H1 (cell line): ENCODE data around the gene NEGR1.

Experiments used
- BACH1 ChIP-seq: IDR thresholded peaks from 2 replicates; pipeline ENCODE4 v1.6.1; 2012; ENCODE audit warnings: low read length, improper control_type of control experiment
- CBX5 ChIP-seq: fragments of 300-800, 300-1000 bp; sonication (generic); IDR thresholded peaks from 2 replicates; pipeline ENCODE4 v1.7.1; 2016; ENCODE audit warnings: antibody characterized with exemption, low read length, low read depth
- CBX8 ChIP-seq: fragments of 300-800, 300-1000 bp; sonication (generic); IDR thresholded peaks from 2 replicates; pipeline ENCODE4 v1.7.1; 2016; ENCODE audit warnings: low read depth, low read length, borderline replicate concordance
- CEBPB ChIP-seq: IDR thresholded peaks from 2 replicates; pipeline ENCODE4 v1.6.1; 2012; ENCODE audit warnings: low read depth, low read length
- CTCF ChIP-seq, 3 experiments: IDR thresholded peaks; 1 replicate in 2 of 3; 2 replicates in 1 of 3; pipeline versions ENCODE4 v1.5.1 to v1.6.1; 2011; ENCODE audit warnings: low read length in 3 of 3, mild to moderate bottlenecking in 3 of 3, inconsistent platforms in 2 of 3, low read depth in 1 of 3, moderate library complexity in 1 of 3; ENCODE audit not compliant: insufficient read depth in 1 of 3; ENCODE audit errors: control extremely low read depth in 1 of 3
- EGR1 ChIP-seq: IDR thresholded peaks from 2 replicates; pipeline ENCODE4 v1.6.1; 2011; ENCODE audit warnings: low read depth, low read length, borderline replicate concordance
- EP300 ChIP-seq, 2 experiments: IDR thresholded peaks; 1 replicate in 1 of 2; 2 replicates in 1 of 2; pipeline ENCODE4 v1.6.1; 2011 to 2012; ENCODE audit warnings: low read depth in 2 of 2, low read length in 2 of 2, mild to moderate bottlenecking in 2 of 2, borderline replicate concordance in 1 of 2, inconsistent platforms in 1 of 2, moderate library complexity in 1 of 2
- MAX ChIP-seq: IDR thresholded peaks from 2 replicates; pipeline ENCODE4 v1.6.1; 2012; ENCODE audit warnings: inconsistent platforms
- POLR2A ChIP-seq, 2 experiments: IDR thresholded peaks; 1 replicate in 1 of 2; 2 replicates in 1 of 2; pipeline ENCODE4 v1.6.1; 2011; ENCODE audit warnings: low read depth in 2 of 2, low read length in 2 of 2, mild to moderate bottlenecking in 2 of 2; ENCODE audit errors: control extremely low read depth in 1 of 2
- POLR2AphosphoS5 ChIP-seq: IDR thresholded peaks from 2 replicates; pipeline ENCODE4 v1.6.1; 2011; ENCODE audit warnings: low read depth, low read length
- RXRA ChIP-seq: IDR thresholded peaks from 2 replicates; pipeline ENCODE4 v1.6.1; 2011; ENCODE audit warnings: low read depth, mild to moderate bottlenecking, low read length, moderate library complexity; ENCODE audit not compliant: insufficient read depth
- SIRT6 ChIP-seq: IDR thresholded peaks from one replicate; pipeline ENCODE4 v1.7.1; 2012; ENCODE audit warnings: low read length, inconsistent platforms
- TAF1 ChIP-seq: IDR thresholded peaks from 2 replicates; pipeline ENCODE4 v1.6.1; 2011; ENCODE audit warnings: mild to moderate bottlenecking, low read depth, low read length

DNA sequence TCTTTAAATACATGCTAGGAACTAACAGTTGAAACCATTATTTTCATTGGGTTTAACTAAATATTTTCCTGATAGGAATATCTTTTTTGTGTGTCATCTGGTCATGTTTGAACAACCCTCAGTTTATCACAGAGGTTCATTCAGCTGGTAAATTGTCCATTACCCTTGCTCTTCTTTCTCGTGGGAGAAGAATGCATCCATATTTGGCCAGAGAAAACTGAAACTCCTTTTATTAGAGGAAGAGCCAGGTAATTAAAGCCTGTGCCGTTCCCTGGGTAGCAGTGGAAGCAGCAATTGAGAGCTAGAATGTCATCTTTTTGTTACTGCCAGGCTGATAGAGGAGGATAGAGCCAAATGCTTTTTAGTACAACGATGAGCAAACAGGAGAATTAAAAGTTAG lies 614.3 kb downstream of the NEGR1 start:
- no peak for TF ChIP-seq TAF1
- TF ChIP-seq CTCF (IDR thresholded peaks at IDR 0.05; ENCODE audit: control extremely low read depth in 1 of 3, insufficient read depth in 1 of 3, low read depth in 1 of 3, low read length in 3 of 3) = no peak
- no peak for TF ChIP-seq CBX5
- TF ChIP-seq MAX = no peak
- TF ChIP-seq CBX8 = no peak
- TF ChIP-seq RXRA = no peak
- TF ChIP-seq EGR1 = no peak
- no peak for TF ChIP-seq BACH1
- no peak for TF ChIP-seq SIRT6
- TF ChIP-seq POLR2A (IDR thresholded peaks at IDR 0.05; ENCODE audit: control extremely low read depth in 1 of 2, low read depth in 2 of 2, low read length in 2 of 2) = no peak
- TF ChIP-seq POLR2AphosphoS5 = no peak
- TF ChIP-seq CEBPB = no peak
- TF ChIP-seq EP300 (IDR thresholded peaks at IDR 0.05; ENCODE audit: borderline replicate concordance in 1 of 2, low read depth in 2 of 2, low read length in 2 of 2) = no peak
